ENCODE results near the gene ADGRA1.

The ADGRA1 gene

GRCh38 chr10:133159950-133160825 lies 72.5 kb downstream of the ADGRA1 start, which contains the start of gene KNDC1:
KNDC1 (plus strand) TSS chr10:133160219; CDS start chr10:133160468, 249 bp downstream.
- Histone ChIP-seq H3K36me3 (ENCODE audit: control insufficient read depth, insufficient read depth, low read length) (no peaks in the 10 kb centered on the region), H3K4me3 (ENCODE audit: extremely low read depth, insufficient read depth, low read length, poor library complexity, severe bottlenecking) (peak within 1 kb of the TSS; percentile 63), H3K4me1 (ENCODE audit: control insufficient read depth, insufficient read depth, low read length, poor library complexity, severe bottlenecking) (peaks cover 22% of the 10 kb centered on the region), H3K27ac (ENCODE audit: low read depth, low read length, severe bottlenecking) (no peak within 1 kb of the TSS), H3K9me3 (ENCODE audit: control insufficient read depth, low read length) (no peaks in the 10 kb centered on the region)
- 1% methylated on average over 62 to 65 of the region's 108 CpGs for WGBS, 2 experiments (ENCODE audit: insufficient coverage in 2 of 2)

GRCh38 chr10:133160826-133161471 lies 73.2 kb downstream of the ADGRA1 start:
- Histone ChIP-seq H3K9me3 (ENCODE audit: control insufficient read depth, low read length) (no peaks in the 10 kb centered on the region), H3K27ac (ENCODE audit: low read depth, low read length, severe bottlenecking) (no peak overlapping the region), H3K36me3 (ENCODE audit: control insufficient read depth, insufficient read depth, low read length) (no peaks in the 10 kb centered on the region), H3K4me1 (ENCODE audit: control insufficient read depth, insufficient read depth, low read length, poor library complexity, severe bottlenecking) (peaks cover 22% of the 10 kb centered on the region), H3K4me3 (ENCODE audit: extremely low read depth, insufficient read depth, low read length, poor library complexity, severe bottlenecking) (peak overlapping the region; percentile 63)
- 9 to 21% methylated on average over 13 to 25 of the region's 29 CpGs for WGBS, 2 experiments (ENCODE audit: insufficient coverage in 2 of 2)

- WGBS, 2 experiments (ENCODE audit: insufficient coverage in 2 of 2), result 63 to 70% methylated on average over 28 to 31 of the region's 33 CpGs
- Histone ChIP-seq H3K4me3 (ENCODE audit: extremely low read depth, insufficient read depth, low read length, poor library complexity, severe bottlenecking) (peak overlapping the region; percentile 63), H3K27ac (ENCODE audit: low read depth, low read length, severe bottlenecking) (no peak overlapping the region)
Observed at GRCh38 chr10:133161486-133162109, 73.9 kb downstream of the ADGRA1 start.

GRCh38 chr10:133162178-133162909 lies 74.6 kb downstream of the ADGRA1 start:
- Histone ChIP-seq H3K4me3 (ENCODE audit: extremely low read depth, insufficient read depth, low read length, poor library complexity, severe bottlenecking) (no peak overlapping the region), H3K4me1 (ENCODE audit: control insufficient read depth, insufficient read depth, low read length, poor library complexity, severe bottlenecking) (peaks cover 16% of the 10 kb centered on the region), H3K27ac (ENCODE audit: low read depth, low read length, severe bottlenecking) (no peak overlapping the region), H3K36me3 (ENCODE audit: control insufficient read depth, insufficient read depth, low read length) (no peaks in the 10 kb centered on the region), H3K9me3 (ENCODE audit: control insufficient read depth, low read length) (no peaks in the 10 kb centered on the region)
- WGBS, 2 experiments (ENCODE audit: insufficient coverage in 2 of 2), result 94 to 95% methylated on average over 20 to 21 of the region's 22 CpGs

More at GRCh38 chr10:133161486-133162109, 73.9 kb downstream of the ADGRA1 start:
- Histone ChIP-seq H3K9me3 (ENCODE audit: control insufficient read depth, low read length) (no peaks in the 10 kb centered on the region), H3K4me1 (ENCODE audit: control insufficient read depth, insufficient read depth, low read length, poor library complexity, severe bottlenecking) (peaks cover 22% of the 10 kb centered on the region), H3K36me3 (ENCODE audit: control insufficient read depth, insufficient read depth, low read length) (no peaks in the 10 kb centered on the region)

- peaks cover 10% of the 10 kb centered on the region for H3K4me1 ChIP-seq (ENCODE audit: control insufficient read depth, insufficient read depth, low read length, poor library complexity, severe bottlenecking)
- H3K9me3 ChIP-seq (ENCODE audit: control insufficient read depth, low read length), result no peaks in the 10 kb centered on the region
- WGBS, 2 experiments (ENCODE audit: insufficient coverage in 2 of 2), result 87 to 88% methylated on average over 19 to 20 of the region's 21 CpGs
- H3K4me3 ChIP-seq (ENCODE audit: extremely low read depth, insufficient read depth, low read length, poor library complexity, severe bottlenecking), result no peak overlapping the region
- H3K36me3 ChIP-seq (ENCODE audit: control insufficient read depth, insufficient read depth, low read length), result no peaks in the 10 kb centered on the region
- no peak overlapping the region for H3K27ac ChIP-seq (ENCODE audit: low read depth, low read length, severe bottlenecking)
Observed at GRCh38 chr10:133162910-133163856, 75.5 kb downstream of the ADGRA1 start.

GRCh38 chr10:133163889-133164815 lies 76.4 kb downstream of the ADGRA1 start:
- Histone ChIP-seq H3K36me3 (ENCODE audit: control insufficient read depth, insufficient read depth, low read length) (no peaks in the 10 kb centered on the region), H3K4me1 (ENCODE audit: control insufficient read depth, insufficient read depth, low read length, poor library complexity, severe bottlenecking) (peaks cover 10% of the 10 kb centered on the region), H3K4me3 (ENCODE audit: extremely low read depth, insufficient read depth, low read length, poor library complexity, severe bottlenecking) (no peak overlapping the region), H3K9me3 (ENCODE audit: control insufficient read depth, low read length) (no peaks in the 10 kb centered on the region), H3K27ac (ENCODE audit: low read depth, low read length, severe bottlenecking) (no peak overlapping the region)
- WGBS, 2 experiments (ENCODE audit: insufficient coverage in 2 of 2), result 86 to 93% methylated on average over 22 to 23 of the region's 31 CpGs

- WGBS, 2 experiments (ENCODE audit: insufficient coverage in 2 of 2), result 86 to 92% methylated on average over 22 to 24 of the region's 26 CpGs
- Histone ChIP-seq H3K36me3 (ENCODE audit: control insufficient read depth, insufficient read depth, low read length) (no peaks in the 10 kb centered on the region), H3K4me1 (ENCODE audit: control insufficient read depth, insufficient read depth, low read length, poor library complexity, severe bottlenecking) (peaks cover 10% of the 10 kb centered on the region), H3K9me3 (ENCODE audit: control insufficient read depth, low read length) (no peaks in the 10 kb centered on the region), H3K27ac (ENCODE audit: low read depth, low read length, severe bottlenecking) (no peak overlapping the region), H3K4me3 (ENCODE audit: extremely low read depth, insufficient read depth, low read length, poor library complexity, severe bottlenecking) (no peak overlapping the region)
Observed at GRCh38 chr10:133164816-133165555, 77.3 kb downstream of the ADGRA1 start.

- Histone ChIP-seq H3K4me3 (ENCODE audit: extremely low read depth, insufficient read depth, low read length, poor library complexity, severe bottlenecking) (no peak overlapping the region), H3K27ac (ENCODE audit: low read depth, low read length, severe bottlenecking) (no peak overlapping the region), H3K36me3 (ENCODE audit: control insufficient read depth, insufficient read depth, low read length) (no peaks in the 10 kb centered on the region), H3K9me3 (ENCODE audit: control insufficient read depth, low read length) (no peaks in the 10 kb centered on the region), H3K4me1 (ENCODE audit: control insufficient read depth, insufficient read depth, low read length, poor library complexity, severe bottlenecking) (peaks cover 10% of the 10 kb centered on the region)
- 90 to 95% methylated on average over 27 to 31 of the region's 40 CpGs for WGBS, 2 experiments (ENCODE audit: insufficient coverage in 2 of 2)
Observed at GRCh38 chr10:133165556-133166503, 78.1 kb downstream of the ADGRA1 start.

Measured in mesodermal cell (in vitro differentiated cells).